ENCODE measurements around the gene SLBP.

Gene SLBP

GRCh38 chr4:1655676-1656075, 56.4 kb downstream of the SLBP start:
- no peak for TF ChIP-seq CTCF (IDR thresholded peaks at IDR 0.05; ENCODE audit: low read depth, low read length)
- no peak for DNase-seq (ENCODE audit: low read depth in 2 of 2)
- no peak overlapping the region for H3K4me3 ChIP-seq (replicated peaks in 1 of 2; ENCODE audit: low read depth in 2 of 2, low read length in 2 of 2)

GRCh38 chr4:1655081-1655480, 57.0 kb downstream of the SLBP start:
- no peak overlapping the region for H3K4me3 ChIP-seq (replicated peaks in 1 of 2; ENCODE audit: low read depth in 2 of 2, low read length in 2 of 2)
- no peak for TF ChIP-seq CTCF (IDR thresholded peaks at IDR 0.05; ENCODE audit: low read depth, low read length)
- DNase-seq (ENCODE audit: low read depth in 2 of 2): no peak

DNA sequence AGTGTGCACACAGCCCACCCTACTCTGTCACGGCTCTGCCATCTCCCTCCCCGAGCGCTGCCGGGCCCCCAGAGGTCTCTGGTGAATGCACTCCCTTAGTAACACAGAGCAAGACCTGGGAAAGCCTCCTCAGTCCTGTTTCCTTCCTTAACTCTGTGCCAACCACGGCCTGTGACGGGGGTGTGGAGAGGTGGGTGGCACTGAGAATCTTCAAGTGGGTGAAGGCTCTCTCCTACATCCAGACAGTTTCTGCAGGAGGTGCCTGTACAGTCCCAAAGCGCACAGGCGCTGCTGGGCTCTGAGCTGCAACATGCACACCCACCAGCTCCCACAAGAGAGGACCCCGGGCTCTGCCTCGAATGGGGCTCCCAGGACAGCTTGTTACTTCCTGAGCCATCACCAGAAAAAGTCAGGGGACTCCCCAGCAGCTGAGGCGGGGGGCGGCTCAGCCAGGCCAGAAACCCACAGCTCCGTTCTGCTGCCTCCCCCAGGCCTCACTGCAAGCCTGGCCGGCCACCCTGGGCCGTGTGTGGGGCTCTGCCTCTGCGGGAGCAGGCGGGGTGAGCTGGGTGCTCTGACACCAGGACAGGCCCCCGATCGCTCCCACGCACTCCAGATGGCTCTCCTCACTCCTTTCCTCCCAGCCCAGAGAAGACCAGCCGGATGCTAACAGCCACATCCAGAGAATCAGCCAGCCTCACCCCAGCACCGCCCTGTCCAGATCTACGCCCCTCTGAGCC, 57.7 kb downstream of the SLBP start:
- no peak overlapping the region for H3K4me3 ChIP-seq (replicated peaks in 1 of 2; ENCODE audit: low read depth in 2 of 2, low read length in 2 of 2)
- no peak for DNase-seq (ENCODE audit: low read depth in 2 of 2)
- TF ChIP-seq CTCF (IDR thresholded peaks at IDR 0.05; ENCODE audit: low read depth, low read length): no peak

- no peak for DNase-seq (ENCODE audit: low read depth in 2 of 2)
- H3K4me3 ChIP-seq (replicated peaks in 1 of 2; ENCODE audit: low read depth in 2 of 2, low read length in 2 of 2): no peak overlapping the region
- no peak for TF ChIP-seq CTCF (IDR thresholded peaks at IDR 0.05; ENCODE audit: low read depth, low read length)
Measured at GRCh38 chr4:1653776-1654175, 58.3 kb downstream of the SLBP start.

GRCh38 chr4:1652088-1652487, 60.0 kb downstream of the SLBP start:
- DNase-seq (ENCODE audit: low read depth in 2 of 2): no peak
- TF ChIP-seq CTCF (IDR thresholded peaks at IDR 0.05; ENCODE audit: low read depth, low read length): no peak
- H3K4me3 ChIP-seq (replicated peaks in 1 of 2; ENCODE audit: low read depth in 2 of 2, low read length in 2 of 2): no peak overlapping the region

DNA sequence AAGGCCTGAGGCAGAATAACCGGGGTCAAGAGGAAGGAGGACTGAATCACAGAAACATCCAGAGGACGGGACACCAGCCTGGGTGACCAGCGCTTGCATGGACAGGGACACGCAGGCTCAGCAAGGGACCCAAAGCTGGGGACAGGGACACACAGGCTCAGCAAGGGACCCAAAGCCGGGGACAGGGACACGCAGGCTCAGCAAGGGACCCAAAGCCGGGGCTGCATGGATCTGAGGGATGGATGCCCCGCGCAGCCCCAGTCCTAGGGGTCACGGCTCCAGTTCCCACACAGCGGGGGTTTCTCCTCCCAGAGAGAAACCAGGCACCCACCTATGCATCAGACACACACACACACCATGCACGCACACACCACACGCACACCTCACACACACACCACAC, 60.5 kb downstream of the SLBP start:
- TF ChIP-seq CTCF (IDR thresholded peaks at IDR 0.05; ENCODE audit: low read depth, low read length): no peak
- DNase-seq (ENCODE audit: low read depth in 2 of 2): no peak

GRCh38 chr4:1648962-1649361, 63.2 kb downstream of the SLBP start:
- no peak for DNase-seq (ENCODE audit: low read depth in 2 of 2)
- no peak for TF ChIP-seq CTCF (IDR thresholded peaks at IDR 0.05; ENCODE audit: low read depth, low read length)
- no peak overlapping the region for H3K4me3 ChIP-seq (replicated peaks in 1 of 2; ENCODE audit: low read depth in 2 of 2, low read length in 2 of 2)

More for the DNA sequence above, 60.5 kb downstream of the SLBP start:
- no peak overlapping the region for H3K4me3 ChIP-seq (replicated peaks in 1 of 2; ENCODE audit: low read depth in 2 of 2, low read length in 2 of 2)

Measured in cardiac fibroblast (primary cell).